ENCODE measurements around the gene SPEM2.

GRCh38 chr17:7393613-7394451 is 31.6 kb upstream of the SPEM2 start:
- TF ChIP-seq, protein P1, sequence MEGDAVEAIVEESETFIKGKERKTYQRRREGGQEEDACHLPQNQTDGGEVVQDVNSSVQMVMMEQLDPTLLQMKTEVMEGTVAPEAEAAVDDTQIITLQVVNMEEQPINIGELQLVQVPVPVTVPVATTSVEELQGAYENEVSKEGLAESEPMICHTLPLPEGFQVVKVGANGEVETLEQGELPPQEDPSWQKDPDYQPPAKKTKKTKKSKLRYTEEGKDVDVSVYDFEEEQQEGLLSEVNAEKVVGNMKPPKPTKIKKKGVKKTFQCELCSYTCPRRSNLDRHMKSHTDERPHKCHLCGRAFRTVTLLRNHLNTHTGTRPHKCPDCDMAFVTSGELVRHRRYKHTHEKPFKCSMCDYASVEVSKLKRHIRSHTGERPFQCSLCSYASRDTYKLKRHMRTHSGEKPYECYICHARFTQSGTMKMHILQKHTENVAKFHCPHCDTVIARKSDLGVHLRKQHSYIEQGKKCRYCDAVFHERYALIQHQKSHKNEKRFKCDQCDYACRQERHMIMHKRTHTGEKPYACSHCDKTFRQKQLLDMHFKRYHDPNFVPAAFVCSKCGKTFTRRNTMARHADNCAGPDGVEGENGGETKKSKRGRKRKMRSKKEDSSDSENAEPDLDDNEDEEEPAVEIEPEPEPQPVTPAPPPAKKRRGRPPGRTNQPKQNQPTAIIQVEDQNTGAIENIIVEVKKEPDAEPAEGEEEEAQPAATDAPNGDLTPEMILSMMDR (conservative IDR thresholded peaks at IDR 0.05; ENCODE audit: low read depth, low read length), result no peak
- no peak for TF ChIP-seq EZH2phosphoT487 (IDR thresholded peaks at IDR 0.05; ENCODE audit: borderline replicate concordance, low read length)
- no peak for TF ChIP-seq EZH2 (IDR thresholded peaks at IDR 0.05; ENCODE audit: low read length, unreplicated experiment)
